SKM-1 (cell line): ENCODE data around the gene ZFX.

Experiments
- DNase-seq: peaks from one replicate; lab custom pipeline; 2025; ENCODE audit not compliant: unreplicated experiment; lab: John Stamatoyannopoulos, UW

The ZFX gene

DNA sequence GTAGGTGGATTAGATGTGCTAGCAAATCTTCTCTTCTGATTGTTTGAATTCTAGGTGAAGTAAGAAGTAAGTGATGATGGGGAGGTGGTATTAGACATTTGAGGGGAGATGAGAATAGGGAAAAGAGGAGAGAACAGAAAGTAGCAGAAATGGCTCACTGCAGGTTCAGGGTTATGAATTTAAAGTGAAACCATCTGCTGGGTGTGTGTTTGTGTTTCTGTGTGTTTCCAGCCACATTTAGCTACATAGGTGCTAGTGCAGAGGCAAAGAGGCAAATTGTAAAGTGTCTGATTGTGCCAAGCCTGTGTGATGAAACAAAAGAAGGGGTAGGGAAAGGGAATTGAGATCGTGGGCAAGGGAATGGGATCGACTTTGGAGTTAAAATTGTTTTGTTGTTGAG lies 50.6 kb downstream of the ZFX start:
- DNase-seq: no peak

DNA sequence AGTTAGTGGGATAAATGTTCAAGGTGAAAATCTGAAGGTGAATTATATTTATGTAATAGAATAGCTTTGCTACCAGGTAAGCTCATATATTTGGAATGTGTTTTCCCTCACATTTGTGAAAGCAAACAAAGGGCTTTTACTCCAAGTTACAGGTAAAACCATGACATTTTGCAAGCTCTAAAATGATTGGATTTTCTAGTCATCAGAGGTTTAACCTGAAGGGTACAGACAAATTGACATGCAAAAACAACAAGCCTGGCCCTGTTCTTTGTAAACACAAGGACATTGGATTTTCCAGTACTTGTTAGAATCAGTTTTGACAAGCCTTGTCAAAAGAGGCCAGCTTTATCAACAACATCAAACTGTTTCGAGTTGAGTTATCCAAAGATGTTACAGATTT lies 51.7 kb downstream of the ZFX start:
- DNase-seq: no peak

DNA sequence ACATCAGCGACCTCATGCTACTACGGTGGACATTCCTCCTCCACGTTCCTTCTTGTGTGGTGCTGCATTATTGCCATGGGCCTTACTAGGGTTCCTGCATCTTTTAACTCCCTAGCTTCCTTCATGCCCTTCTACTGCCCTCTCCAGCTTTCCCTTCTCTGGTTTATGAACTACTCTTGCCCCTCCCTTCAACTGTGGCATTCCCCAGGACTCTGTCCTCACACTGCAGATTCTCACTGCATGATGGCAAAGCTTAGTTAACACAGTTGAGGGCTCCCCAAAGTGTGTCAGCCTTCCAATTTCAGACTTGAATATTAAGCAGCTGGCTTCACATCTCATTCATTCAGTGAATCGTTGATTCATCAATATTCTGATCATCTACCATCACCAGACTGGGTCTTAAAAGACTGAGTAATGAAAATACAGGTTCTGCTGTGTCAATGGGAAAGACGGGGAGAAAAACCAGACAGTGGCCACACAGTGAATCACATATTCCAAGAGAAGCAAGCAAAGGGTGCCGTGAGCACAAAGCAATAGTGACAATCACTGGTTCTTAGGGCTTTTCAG lies 53.0 kb downstream of the ZFX start:
- DNase-seq: no peak

DNA sequence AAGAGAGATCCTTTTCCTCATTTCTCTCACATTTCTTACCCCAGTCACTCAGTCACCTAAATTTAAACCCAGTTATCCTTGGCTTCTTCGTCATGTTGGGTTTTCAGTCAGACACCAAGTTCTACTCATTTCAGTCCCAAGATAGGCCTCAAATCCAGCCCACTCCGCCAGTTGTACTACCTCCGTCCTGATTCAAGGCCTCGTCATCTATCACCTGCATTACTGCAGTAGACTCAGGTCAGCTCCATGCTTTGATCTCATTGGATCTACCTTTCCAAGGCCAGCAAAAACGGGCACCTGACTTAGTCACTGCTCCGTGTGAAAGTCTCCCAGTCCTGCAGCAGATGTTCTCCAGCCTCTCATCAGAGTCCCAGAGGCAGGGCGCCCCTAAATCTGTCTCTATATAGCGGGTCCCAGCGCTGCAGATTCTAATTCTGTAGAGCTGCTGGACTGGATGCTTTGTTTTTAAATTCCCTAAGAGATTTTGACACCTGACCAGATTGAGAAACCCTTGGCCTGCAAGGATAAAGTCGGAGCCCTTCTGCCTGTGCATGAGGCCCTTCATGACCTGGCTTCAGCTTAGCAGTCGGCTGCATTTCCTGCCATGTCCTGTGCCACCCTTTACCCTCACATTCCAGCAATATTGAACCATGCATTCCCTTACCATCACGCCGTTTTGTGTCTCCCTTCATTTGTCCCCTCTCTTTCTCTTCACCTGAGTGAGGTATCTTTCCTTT lies 53.7 kb downstream of the ZFX start:
- DNase-seq: no peak

DNA sequence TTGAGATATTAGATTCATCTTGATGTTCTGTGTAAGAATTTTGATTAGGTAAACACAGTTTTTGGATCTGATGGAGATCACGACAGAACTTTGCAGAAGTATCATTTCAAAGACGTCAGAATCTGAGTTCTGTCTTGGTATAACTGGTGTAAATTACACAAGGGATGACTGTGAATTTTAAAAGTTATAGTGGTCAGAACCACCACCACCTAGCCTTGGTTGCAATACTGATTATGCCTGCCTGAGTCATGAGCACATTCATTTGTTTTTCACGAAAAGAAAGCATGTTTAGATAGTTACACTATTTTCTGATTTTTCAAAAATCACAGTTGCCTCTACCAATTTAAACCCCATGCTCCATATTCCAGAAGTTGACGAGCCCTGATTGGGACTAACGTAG lies 54.8 kb downstream of the ZFX start:
- no peak for DNase-seq

DNA sequence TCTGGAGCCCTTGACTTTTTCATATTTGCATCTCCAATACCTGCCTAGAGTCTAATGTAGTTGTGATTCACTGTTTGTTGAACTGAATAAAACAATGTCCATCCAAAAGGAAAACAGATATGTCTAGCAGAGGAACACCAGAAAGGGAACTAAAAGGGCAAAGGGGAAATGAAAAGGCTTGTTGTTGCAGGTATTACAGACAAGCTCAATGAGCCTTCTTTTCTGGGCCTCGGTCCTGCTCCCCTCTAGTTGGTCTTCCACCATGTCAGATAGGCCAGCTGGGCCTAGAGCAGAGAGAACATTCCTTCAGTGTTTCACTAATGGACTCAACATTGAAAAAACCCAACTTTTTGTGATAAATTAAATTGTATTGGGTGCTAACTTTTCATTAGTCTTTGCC lies 55.4 kb downstream of the ZFX start:
- no peak for DNase-seq

DNA sequence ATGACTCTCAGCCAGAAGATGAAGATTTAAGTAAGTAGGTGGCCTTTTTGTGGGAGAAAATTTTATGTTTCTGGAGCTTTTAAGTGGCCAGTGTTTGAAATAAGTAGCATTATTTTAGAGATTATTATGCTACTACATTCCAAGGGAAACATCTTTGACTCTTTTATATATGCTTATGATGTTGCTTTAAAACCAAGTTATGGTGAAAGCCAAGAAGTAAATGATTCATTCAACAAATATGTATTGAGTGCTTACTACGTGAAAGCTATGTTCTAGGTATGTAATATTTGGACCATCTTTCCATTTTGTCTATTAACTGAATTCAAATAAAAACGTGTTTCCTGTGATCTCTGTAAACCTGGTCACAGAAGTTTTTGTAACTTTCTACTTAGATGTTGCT lies 58.3 kb downstream of the ZFX start:
- DNase-seq: no peak

DNA sequence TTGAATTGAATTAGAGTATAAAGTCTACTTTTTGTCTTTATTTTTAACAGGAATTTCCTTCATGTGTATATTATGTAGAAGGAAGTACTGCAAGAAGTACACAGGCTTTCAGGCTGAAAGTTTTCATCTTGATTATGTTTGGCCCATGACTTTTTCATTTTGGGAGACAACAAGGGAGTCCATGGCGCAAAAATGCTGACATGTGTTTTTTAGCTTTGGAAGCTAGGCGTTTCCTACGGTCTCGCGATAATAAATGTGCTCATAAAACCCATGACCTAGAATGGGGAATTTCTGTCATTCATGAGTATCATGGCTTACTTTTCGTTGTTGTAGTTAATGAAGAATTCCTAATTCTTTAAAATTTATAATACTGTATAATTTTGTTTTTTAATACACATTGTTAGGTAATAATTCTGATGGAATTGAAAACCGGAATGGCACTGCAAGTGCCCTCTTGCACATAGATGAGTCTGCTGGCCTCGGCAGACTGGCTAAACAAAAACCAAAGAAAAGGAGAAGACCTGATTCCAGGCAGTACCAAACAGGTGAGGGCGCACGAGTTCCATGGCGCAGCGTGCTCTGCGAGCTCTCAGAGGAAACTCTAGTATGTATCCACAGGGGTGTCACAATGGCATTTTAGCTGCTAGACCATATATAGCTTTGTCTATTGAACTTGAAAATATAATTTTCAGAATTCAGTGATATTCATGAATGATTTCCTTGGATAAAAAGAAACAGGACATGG lies 59.1 kb downstream of the ZFX start:
- no peak for DNase-seq

DNA sequence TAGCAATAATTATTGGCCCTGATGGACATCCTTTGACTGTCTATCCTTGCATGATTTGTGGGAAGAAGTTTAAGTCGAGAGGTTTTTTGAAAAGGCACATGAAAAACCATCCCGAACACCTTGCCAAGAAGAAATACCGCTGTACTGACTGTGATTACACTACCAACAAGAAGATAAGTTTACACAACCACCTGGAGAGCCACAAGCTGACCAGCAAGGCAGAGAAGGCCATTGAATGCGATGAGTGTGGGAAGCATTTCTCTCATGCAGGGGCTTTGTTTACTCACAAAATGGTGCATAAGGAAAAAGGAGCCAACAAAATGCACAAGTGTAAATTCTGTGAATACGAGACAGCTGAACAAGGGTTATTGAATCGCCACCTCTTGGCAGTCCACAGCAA lies 60.7 kb downstream of the ZFX start:
- DNase-seq: no peak

DNA sequence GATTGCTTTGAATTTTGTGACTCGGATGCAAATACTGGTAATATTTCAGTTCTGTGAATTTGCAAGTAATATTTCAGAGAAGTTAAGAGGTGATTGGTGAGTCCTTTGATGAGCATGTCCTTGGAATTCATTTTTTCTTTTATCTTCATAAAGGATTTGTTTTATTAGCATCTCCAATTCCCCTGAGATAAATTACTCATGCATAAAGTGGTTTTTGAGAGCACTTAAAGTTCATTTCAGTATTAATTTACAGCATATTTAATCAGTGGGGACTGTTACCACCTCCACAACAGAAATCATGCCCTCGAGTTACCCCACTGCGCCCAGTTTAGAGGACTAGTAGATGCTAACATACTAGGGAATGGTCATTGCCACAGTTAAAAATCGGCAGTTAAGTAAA lies 65.0 kb downstream of the ZFX start:
- no peak for DNase-seq

DNA sequence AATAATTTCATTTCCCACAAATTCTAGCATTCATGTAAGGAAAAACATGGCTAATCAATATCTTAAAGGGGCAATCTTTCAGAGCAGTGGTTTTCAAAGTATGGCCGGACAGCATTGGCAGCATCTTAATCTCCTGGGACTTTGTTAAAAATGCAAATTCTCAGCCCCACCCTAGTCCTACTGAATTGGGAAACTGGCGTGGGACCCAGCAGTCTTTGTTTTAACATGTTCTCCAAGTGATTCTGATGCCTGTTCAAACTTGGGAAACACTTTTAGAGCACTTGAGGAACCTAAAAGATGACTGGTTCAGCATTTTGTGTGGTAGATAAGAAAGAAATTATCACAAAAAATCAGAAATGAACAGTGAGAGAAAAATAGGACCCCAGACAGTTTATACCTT lies 65.7 kb downstream of the ZFX start:
- DNase-seq: no peak

DNA sequence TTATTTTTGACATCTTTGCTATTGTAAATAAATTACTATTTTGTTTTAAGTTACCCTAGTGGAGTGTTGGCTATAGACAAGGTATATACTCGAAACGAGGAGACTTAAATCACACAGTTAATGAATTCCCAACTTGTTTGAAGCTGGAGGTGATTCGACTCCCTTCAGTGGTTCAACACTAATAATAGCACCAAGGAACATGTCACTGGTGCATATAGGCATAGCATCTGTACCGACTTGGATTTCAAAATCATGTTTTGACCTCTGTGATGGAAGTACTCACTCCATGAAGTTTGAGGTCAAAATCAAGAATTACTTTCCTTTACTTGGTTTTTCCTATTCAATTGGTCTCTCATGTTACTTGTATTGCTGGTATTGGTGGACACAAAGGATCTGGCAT lies 66.5 kb downstream of the ZFX start:
- no peak for DNase-seq

DNA sequence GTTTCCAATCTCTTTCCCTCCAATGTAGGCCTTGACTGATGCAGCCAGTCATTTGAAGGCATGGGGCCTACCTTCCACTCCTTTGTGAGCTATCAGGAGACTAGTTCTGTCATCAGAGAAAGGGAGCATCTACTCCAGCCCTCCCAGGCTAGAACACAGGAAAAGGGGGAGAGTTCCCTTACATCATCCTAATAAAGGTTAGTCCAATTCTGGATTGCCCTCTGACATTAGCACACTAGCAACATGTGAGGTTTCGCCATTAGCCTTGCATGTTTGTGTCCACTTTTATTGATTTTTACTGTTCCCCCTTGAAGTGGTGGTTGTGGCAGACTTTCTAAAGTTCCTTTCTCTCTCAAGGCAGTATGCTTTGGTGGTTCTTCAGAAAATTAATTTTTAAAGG lies 67.3 kb downstream of the ZFX start:
- no peak for DNase-seq

DNA sequence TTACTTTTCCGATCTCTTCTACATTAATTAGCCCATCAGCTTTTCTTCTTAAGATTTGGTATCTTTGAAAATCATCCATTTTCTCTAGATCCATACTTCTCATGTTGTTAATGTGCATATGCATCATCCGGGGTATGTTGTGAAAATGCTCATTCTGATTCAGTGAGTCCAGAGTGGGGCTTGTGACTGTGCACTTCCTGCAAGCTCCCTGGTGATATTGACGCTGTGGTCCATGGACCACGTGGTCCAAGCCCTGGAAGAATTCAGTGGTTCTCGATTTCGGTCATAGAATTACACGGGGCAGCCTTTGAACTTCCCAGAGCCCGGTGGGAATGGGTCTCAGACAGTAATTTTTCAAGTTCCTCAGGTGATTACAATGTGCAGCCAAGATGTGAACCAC lies 69.8 kb downstream of the ZFX start:
- DNase-seq: no peak

DNA sequence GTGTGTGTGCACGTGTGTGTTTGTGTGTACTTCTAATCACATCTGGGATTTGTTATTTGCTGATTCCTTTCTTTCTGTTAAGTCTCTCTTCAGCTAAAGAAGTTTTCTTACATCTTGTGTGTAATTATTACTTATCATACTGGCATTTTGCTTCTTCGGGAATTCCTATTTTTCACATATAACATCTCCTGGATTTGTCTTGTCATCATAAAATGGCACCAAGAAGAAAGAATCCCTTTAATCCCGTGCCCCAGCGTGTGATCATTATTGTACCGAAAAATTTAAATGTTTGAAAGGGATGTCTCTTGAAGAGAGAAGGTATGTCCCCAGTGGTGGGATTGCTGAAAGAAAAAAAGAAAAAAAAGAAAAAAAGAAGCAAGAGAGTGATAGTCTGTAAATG lies 72.3 kb downstream of the ZFX start:
- DNase-seq: no peak

DNA sequence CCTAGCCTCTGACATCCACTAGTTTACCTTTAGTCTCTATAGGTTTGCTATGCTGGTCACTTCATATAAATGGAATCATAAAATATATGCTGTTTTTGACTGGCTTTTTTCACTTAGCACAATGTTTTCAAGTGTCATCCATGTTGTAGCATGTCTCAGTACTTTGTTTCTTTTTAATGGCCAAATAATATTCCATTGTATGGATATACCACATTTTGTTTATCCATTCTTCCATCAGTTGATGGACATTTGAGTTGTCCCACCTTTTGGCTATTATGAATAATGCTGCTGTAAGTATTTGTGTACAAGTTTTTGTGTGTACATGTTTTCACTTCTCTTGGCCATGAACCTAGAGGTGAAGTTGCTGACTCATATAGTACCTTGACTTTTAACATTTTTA lies 75.7 kb downstream of the ZFX start:
- no peak for DNase-seq

DNA sequence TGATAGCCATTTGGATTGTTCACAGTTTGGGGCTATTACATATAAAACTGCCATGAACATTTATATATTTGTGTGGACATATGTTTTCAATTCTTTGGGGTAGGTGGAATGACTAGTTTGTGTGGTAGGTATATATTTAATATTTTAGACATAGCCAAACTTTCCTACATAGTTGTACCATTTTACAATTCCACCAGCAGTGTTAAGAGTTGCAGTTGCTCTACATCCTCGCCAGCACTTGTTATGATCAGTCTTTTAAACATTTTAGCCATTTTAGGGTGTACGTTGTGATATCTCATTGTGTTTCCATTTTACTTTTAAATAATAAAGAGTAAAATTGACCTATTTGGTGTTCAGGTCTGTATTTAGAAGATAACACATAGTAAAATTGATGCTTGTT lies 76.6 kb downstream of the ZFX start:
- DNase-seq: no peak

DNA sequence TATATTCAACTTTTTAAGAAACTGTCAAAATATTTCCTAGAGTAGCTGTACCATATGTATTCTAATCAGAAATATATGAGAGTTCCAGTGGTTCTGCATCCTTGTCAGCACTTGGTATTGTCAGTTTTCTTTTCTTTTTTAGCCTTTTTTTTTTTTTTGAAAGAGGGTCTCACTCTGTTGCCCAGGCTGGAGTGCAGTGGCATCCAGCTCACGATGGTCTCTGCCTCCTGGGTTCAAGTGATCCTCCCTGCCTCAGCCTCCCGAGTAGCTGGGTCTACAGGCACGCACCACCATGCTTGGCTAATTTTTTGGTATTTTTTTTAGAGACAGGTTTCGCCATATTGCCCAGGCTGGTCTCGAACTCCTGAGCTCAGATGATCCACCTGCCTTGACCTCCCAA lies 79.1 kb downstream of the ZFX start:
- DNase-seq: no peak

DNA sequence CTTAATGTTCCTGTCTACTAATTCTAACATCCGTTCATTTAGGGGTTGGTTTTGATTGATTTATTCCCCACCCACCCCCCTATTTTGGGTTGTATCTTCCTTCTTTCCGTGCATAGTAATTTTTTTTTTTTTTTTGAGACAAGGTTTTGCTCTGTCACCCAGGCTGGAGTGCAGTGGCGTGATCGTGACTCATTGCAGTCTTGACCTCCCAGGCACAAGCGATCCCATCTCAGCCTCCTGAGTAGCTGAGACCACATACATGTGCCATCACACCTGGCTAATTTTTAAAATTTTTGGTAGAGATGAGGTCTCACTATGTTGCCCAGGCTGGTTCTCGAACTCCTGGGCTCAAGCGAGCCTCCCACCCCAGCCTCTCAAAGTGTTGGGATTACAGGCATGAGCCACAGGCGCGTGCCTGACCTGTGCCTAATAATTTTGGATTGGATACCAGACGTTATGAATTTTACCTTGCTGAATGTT lies 79.9 kb downstream of the ZFX start:
- DNase-seq: no peak

DNA sequence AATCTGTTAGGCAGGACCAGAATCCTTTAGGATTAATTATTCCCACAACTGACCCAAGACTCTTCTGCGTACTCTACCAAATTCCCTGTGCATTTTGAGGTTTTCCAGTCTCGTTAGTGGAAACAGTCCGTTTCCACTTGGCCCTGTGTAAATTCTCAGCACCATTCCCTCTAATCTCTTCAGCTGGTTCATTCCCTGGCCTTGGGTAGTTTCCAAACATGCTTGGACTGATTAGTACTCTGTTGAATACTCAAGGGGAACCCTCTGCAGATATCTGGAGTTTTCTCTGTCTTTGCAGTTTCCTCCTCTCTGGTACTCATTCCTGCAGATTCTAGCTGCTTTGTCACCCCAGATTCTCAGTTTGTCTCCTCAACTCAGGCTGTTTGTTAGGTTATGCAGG lies 80.4 kb downstream of the ZFX start:
- DNase-seq: no peak

DNA sequence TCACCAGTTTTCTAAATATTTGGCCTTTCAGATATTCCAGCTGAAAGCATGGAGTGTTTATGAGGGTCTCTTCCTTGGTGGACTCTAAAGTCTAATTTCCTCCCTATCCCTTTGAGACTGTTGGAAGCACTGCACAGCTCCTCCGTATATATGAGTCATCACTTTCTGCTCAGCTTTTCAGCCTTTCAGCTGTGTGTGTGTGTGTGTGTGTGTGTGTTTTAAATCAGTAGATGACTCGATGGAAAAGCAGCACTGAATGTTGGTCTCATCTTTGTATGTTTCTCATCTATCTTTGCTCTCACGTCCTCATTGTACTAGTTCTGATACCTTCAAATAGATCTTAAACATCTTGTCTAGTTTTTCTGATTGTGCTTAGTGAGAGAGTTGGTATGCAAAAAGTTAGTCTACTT lies 81.6 kb downstream of the ZFX start:
- no peak for DNase-seq

DNA sequence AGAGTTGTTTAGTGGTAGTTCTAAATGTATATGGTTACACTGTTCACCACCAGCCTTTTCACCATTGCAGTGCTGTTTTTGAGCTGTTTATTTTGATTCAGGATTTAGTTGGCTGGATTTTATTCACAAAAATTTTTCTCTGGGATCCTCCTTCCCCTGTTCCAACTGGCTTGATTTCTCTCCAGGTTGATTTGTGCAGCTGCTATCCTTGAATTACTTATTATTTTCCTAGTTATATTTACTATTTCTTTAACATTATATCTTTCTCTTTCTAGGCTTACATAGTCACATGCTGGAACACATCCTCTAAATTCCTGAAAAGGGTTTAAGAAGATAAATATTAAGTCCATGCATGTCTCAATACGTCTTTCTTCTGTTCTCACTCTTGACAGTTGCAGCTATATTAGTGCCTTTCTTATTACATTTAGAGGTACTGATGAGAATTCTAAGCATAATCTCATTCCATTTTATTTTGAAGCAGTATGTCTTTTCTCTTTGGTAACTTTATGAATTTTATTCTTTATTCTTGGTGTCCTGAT lies 82.2 kb downstream of the ZFX start:
- DNase-seq: no peak
